Stimulated activated CD8-positive, alpha-beta memory T cell treated with anti-CD3 and anti-CD28 coated beads, Interleukin-7, amount 100 ng/mL, for 24 hours (primary cell): ENCODE data around the gene NOL11.
"Not testable (repeated sequence)": the region's sequence is repeated elsewhere in the genome, so short reads cannot be mapped to it uniquely, and the experiment has no call there.

ENCODE experiments used
- DNase-seq: peaks from one replicate; pipeline ENCODE4 v3.0.0-alpha.2; 2020; ENCODE audit warnings: low read depth

The NOL11 gene

GRCh38 chr17:67754001-67754400, 36.3 kb downstream of the NOL11 start:
- DNase-seq = no peak

DNA sequence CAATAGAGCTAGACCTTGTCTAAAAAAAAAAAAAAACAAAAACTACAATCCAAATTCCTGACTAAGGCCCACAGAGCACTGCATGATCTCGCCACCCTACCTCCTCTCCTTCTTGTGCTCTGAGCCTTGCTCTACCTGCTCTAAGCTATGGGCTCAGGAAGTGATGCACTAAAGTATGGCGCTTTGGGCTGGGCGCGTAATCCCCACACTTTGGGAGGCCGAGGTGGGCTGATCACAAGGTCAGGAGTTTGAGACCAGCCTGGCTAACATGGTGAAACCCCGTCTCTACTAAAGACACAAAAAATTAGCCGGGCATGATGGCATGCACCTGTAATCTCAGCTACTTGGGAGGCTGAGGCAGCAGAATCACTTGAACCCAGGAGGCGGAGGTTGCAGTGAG, 37.0 kb downstream of the NOL11 start:
- DNase-seq = not testable (repeated sequence)

DNA sequence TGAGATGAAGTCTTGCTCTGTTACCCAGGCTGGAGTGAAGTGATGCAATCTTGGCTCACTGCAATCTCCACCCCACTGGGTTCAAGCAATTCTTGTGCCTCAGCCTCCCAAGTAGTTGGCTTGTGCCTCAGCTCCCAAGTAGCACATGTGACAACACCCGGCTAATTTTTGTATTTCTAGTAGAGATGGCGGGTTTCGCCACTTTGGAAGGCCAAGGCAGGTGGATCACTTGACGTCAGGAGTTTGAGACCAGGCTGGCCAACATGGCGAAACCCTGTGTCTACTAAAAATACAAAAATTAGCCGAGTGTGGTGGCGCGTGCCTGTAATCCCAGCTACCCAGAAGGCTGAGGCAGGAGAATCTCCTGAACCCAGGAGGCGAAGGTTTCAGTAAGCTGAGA, 39.0 kb downstream of the NOL11 start:
- DNase-seq = not testable (repeated sequence)

GRCh38 chr17:67759355-67760171, 41.8 kb downstream of the NOL11 start:
- DNase-seq = no peak

DNA sequence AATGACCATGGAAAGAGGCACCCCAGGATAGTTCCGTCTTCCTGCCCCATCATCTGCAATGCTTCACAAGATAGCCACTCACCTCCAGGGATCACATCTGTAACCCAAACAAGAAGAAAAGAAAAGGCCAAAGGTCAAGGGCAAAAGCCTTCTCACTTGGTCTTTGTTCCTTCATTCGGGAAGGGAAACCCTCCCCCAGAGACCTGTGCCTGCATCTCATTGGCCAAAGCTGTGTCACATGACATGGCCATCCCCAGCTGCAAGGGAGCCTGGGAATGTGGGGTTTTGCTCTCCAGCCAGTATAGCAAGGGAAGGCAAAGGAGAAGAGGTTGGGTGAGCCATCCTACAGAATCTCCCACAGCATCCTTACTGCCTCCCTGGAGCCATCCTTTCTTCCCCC, 47.9 kb downstream of the NOL11 start:
- no peak for DNase-seq

DNA sequence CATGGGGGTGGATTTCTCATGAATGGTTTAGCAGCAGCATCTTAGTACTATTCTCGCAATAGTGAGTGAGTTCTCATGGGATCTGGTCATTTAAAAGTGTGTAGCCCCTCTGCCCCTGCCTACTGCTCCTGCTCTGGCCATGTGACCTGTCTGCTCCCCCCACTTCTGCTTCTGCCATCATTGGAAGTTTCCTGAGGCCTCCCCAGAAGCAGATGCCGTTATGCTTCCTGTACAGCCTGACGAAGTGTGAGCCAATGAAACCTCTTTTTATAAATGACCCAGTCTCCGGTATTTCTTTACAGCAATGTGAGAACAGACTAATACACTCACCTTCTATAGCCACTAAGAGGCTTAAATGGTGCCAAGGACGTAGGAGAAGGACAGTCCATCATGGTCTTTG, 51.5 kb downstream of the NOL11 start:
- no peak for DNase-seq

DNA sequence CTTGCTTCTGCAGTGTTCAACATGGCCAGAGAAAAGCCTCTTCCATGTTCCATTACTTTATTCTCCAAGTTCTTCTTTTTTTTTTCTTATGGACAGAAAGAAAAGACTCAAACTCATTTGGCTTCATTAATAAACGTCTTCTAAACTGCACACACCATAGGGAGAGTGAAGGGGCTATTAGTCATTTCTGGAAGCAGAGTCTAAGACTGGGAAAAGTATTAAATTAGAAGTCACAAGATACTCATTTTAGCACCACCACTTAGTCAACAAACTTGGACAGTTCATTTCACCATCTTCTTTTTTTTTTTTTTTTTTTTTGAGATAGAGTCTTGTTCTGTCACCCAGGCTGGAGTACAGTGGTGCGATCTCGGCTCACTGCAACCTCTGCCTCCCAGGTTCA, 52.8 kb downstream of the NOL11 start:
- DNase-seq = no peak

GRCh38 chr17:67772679-67773078, 54.9 kb downstream of the NOL11 start:
- DNase-seq = no peak

DNA sequence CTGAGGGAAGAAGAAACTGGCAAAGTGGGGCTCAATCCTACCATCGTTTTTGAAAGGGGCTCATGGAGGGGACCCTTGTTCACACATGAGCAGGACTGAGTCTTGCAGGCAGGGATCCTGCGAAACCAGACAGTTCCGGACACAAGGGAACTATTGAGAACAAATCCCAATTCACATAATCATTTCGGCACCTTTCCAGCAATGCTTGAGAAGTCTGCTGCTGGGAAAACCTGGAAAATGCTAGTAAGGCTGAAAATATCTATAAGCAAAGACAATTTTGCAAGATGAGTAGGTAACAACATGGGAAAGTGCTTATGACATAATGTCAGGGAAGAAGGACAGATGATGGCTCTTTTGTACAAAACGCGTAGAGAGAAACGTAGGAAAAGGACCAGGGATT, 55.5 kb downstream of the NOL11 start:
- DNase-seq = no peak

DNA sequence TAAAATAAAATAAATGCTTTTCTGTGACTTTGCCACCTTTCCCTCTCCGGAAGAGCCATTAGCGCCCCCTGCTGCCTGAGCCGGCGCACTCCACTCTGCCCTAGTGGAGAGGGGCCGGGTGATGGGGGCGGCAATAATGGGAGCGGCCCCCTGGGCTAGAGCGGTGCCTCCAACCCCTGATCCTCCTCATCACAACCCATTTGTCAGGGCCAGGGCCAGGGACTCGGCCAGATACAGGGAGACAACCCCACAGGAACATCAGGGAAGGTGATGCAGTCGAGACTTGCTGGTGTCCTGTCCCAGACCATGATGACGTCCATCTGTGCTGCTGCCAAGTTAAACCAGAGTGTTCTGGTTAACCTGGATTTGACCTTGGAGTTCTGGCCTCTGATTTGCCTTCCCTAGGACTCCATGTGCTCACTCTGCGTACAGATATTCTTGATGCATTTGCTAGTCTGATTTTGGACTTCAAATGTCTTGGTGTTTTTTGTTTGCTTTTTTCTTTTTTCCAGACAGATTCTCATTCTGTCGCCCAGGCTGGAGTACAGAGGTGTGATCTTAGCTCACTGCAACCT, 61.4 kb downstream of the NOL11 start:
- DNase-seq = no peak

GRCh38 chr17:67784364-67785121, 66.8 kb downstream of the NOL11 start:
- DNase-seq = no peak

- no peak for DNase-seq
Measured at GRCh38 chr17:67785122-67785477, 67.4 kb downstream of the NOL11 start.

DNA sequence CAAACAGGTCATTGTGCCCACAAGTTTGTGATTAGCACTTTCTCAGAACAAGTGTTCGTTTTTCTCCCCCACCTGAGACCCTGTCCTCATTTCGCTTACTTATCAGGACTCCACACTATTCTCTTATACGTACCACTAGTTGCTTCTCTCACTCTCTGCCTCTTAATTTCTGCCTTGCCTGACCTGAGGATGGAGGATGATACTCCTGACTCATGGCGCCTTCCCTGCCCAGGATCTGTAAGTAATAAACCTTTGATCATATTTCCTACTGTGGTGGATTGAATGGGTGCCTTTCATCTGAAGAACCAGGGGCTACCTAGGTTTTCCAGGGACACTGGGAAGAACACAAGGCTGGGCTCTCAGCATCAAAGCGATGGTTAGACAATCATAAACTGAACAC, 67.8 kb downstream of the NOL11 start:
- DNase-seq = no peak
